Liver (tissue), 3 donors: ENCODE results near the gene SLU7.

ENCODE experiments used
- EGR1 ChIP-seq, 2 donors: IDR thresholded peaks; 2 replicates each; pipeline ENCODE4 v1.6.1; 2016 to 2018; ENCODE audit warnings: antibody characterized with exemption in 2 of 2, low read depth in 2 of 2
- GABPA ChIP-seq, 2 donors: IDR thresholded peaks in 1 of 2; conservative IDR thresholded peaks in 1 of 2; 2 replicates each; pipeline ENCODE4 v1.6.1; 2016; ENCODE audit warnings: antibody characterized with exemption in 2 of 2, mild to moderate bottlenecking in 1 of 2, moderate library complexity in 1 of 2
- HNF4G ChIP-seq: IDR thresholded peaks from 2 replicates; pipeline ENCODE4 v1.6.1; 2016; ENCODE audit warnings: antibody characterized with exemption
- JUND ChIP-seq, 2 donors: IDR thresholded peaks; 2 replicates each; pipeline ENCODE4 v1.6.1; 2016; ENCODE audit warnings: antibody characterized with exemption in 2 of 2
- RAD21 ChIP-seq, 2 donors: IDR thresholded peaks; 2 replicates each; pipeline ENCODE4 v1.6.1; 2016; ENCODE audit warnings: antibody characterized with exemption in 2 of 2, mild to moderate bottlenecking in 2 of 2
- RXRA ChIP-seq, 2 donors: IDR thresholded peaks; 2 replicates each; pipeline ENCODE4 v1.6.1; 2017 to 2018; ENCODE audit warnings: antibody characterized with exemption in 2 of 2, mild to moderate bottlenecking in 1 of 2
- TAF1 ChIP-seq: conservative IDR thresholded peaks from 2 replicates; pipeline ENCODE4 v1.6.1; 2016; ENCODE audit warnings: antibody characterized with exemption, mild to moderate bottlenecking
- YY1 ChIP-seq: IDR thresholded peaks from 2 replicates; pipeline ENCODE4 v1.6.1; 2016; ENCODE audit warnings: antibody characterized with exemption, mild to moderate bottlenecking
- TF ChIP-seq, protein P1 (sequence below): fragments of 150-350 bp; IDR thresholded peaks from 2 replicates; pipeline ENCODE4 v1.5.1; 2017; ENCODE audit warnings: improper control_type of control experiment, low read depth, low read length; ENCODE audit not compliant: missing input control
- TF ChIP-seq, protein P2 (sequence below): IDR thresholded peaks from 2 replicates; pipeline ENCODE4 v1.6.1; 2016; ENCODE audit warnings: antibody characterized with exemption, mild to moderate bottlenecking
- TF ChIP-seq, protein P3 (sequence below): IDR thresholded peaks from 2 replicates; pipeline ENCODE4 v1.6.1; 2016; ENCODE audit warnings: antibody characterized with exemption
- TF ChIP-seq, protein P4 (sequence below): IDR thresholded peaks from 2 replicates; pipeline ENCODE4 v1.6.1; 2016; ENCODE audit warnings: antibody characterized with exemption
- TF ChIP-seq, protein P5 (sequence below): IDR thresholded peaks from 2 replicates; pipeline ENCODE4 v1.6.1; 2016; ENCODE audit warnings: antibody characterized with exemption
- donor health status: healthy.
- donor health status: healthy.

DNA sequence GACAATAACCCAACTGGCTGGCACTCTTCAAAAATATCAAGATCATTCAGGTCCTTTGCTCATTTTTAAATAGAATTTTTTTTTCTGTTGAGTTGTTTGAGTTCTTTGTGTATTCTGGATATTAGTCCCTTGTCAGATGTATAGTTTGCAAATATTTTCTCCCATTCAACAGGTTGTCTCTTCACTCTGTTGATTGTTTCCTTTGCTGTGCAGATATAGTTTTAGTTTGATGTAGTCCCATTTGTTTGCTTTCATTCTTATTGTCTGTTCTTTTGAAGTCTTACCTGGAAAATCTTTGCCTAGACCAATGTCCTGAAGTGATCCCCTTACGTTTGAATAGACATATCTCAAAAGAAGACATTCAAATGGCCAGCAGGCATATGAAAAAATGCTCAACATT lies 25.5 kb upstream of the SLU7 start:
- TF ChIP-seq RAD21 (IDR thresholded peaks at IDR 0.05) (no peak), YY1 (no peak), HNF4G (no peak), JUND (IDR thresholded peaks at IDR 0.05) (no peak), GABPA (IDR thresholded peaks at IDR 0.05 in 1 of 2, conservative IDR thresholded peaks at IDR 0.05 in 1 of 2) (no peak), RXRA (IDR thresholded peaks at IDR 0.05) (no peak), TAF1 (no peak), EGR1 (IDR thresholded peaks at IDR 0.05; ENCODE audit: low read depth in 2 of 2) (no peak)
- TF ChIP-seq, protein P1, sequence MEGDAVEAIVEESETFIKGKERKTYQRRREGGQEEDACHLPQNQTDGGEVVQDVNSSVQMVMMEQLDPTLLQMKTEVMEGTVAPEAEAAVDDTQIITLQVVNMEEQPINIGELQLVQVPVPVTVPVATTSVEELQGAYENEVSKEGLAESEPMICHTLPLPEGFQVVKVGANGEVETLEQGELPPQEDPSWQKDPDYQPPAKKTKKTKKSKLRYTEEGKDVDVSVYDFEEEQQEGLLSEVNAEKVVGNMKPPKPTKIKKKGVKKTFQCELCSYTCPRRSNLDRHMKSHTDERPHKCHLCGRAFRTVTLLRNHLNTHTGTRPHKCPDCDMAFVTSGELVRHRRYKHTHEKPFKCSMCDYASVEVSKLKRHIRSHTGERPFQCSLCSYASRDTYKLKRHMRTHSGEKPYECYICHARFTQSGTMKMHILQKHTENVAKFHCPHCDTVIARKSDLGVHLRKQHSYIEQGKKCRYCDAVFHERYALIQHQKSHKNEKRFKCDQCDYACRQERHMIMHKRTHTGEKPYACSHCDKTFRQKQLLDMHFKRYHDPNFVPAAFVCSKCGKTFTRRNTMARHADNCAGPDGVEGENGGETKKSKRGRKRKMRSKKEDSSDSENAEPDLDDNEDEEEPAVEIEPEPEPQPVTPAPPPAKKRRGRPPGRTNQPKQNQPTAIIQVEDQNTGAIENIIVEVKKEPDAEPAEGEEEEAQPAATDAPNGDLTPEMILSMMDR, result no peak
- TF ChIP-seq, protein P2, sequence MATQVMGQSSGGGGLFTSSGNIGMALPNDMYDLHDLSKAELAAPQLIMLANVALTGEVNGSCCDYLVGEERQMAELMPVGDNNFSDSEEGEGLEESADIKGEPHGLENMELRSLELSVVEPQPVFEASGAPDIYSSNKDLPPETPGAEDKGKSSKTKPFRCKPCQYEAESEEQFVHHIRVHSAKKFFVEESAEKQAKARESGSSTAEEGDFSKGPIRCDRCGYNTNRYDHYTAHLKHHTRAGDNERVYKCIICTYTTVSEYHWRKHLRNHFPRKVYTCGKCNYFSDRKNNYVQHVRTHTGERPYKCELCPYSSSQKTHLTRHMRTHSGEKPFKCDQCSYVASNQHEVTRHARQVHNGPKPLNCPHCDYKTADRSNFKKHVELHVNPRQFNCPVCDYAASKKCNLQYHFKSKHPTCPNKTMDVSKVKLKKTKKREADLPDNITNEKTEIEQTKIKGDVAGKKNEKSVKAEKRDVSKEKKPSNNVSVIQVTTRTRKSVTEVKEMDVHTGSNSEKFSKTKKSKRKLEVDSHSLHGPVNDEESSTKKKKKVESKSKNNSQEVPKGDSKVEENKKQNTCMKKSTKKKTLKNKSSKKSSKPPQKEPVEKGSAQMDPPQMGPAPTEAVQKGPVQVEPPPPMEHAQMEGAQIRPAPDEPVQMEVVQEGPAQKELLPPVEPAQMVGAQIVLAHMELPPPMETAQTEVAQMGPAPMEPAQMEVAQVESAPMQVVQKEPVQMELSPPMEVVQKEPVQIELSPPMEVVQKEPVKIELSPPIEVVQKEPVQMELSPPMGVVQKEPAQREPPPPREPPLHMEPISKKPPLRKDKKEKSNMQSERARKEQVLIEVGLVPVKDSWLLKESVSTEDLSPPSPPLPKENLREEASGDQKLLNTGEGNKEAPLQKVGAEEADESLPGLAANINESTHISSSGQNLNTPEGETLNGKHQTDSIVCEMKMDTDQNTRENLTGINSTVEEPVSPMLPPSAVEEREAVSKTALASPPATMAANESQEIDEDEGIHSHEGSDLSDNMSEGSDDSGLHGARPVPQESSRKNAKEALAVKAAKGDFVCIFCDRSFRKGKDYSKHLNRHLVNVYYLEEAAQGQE, result no peak
- TF ChIP-seq, protein P3, sequence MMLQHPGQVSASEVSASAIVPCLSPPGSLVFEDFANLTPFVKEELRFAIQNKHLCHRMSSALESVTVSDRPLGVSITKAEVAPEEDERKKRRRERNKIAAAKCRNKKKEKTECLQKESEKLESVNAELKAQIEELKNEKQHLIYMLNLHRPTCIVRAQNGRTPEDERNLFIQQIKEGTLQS, result no peak
- TF ChIP-seq, protein P4, sequence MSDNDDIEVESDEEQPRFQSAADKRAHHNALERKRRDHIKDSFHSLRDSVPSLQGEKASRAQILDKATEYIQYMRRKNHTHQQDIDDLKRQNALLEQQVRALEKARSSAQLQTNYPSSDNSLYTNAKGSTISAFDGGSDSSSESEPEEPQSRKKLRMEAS, result no peak
- TF ChIP-seq, protein P5, sequence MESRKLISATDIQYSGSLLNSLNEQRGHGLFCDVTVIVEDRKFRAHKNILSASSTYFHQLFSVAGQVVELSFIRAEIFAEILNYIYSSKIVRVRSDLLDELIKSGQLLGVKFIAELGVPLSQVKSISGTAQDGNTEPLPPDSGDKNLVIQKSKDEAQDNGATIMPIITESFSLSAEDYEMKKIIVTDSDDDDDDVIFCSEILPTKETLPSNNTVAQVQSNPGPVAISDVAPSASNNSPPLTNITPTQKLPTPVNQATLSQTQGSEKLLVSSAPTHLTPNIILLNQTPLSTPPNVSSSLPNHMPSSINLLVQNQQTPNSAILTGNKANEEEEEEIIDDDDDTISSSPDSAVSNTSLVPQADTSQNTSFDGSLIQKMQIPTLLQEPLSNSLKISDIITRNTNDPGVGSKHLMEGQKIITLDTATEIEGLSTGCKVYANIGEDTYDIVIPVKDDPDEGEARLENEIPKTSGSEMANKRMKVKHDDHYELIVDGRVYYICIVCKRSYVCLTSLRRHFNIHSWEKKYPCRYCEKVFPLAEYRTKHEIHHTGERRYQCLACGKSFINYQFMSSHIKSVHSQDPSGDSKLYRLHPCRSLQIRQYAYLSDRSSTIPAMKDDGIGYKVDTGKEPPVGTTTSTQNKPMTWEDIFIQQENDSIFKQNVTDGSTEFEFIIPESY, result no peak
